Left renal pelvis (tissue), 4 donors: ENCODE data around the gene ANO10. TPM values are rescaled to one million over a fixed set of nuclear protein-coding genes. Genes with fewer than 3 reads are reported as not detected.
A peak's percentile ranks its signal among the peaks of the same experiment; 100 is the strongest.

Experiments
- DNase-seq, 4 donors: peaks; one replicate each; pipeline ENCODE4 v3.0.0-alpha.2; 2013; ENCODE audit warnings: low read depth in 4 of 4, low spot score in 3 of 4
- polyA plus RNA-seq, 4 donors: library from polyadenylated mRNA; unstranded; fragments of 120-200 nt; gene quantifications; one replicate each; pipeline ENCODE4 v1.2.1, GENCODE V29; 2013; ENCODE audit not compliant: insufficient read length in 4 of 4

The ANO10 gene
- polyA plus RNA-seq, 4 donors, result 33.3 to 49.5 (median 35.8) TPM

GRCh38 chr3:43391621-43392020 is 230.2 kb downstream of the ANO10 start:
- DNase-seq, result no peak

- no peak for DNase-seq
Observed at GRCh38 chr3:43390255-43390588, 231.6 kb downstream of the ANO10 start.

DNA sequence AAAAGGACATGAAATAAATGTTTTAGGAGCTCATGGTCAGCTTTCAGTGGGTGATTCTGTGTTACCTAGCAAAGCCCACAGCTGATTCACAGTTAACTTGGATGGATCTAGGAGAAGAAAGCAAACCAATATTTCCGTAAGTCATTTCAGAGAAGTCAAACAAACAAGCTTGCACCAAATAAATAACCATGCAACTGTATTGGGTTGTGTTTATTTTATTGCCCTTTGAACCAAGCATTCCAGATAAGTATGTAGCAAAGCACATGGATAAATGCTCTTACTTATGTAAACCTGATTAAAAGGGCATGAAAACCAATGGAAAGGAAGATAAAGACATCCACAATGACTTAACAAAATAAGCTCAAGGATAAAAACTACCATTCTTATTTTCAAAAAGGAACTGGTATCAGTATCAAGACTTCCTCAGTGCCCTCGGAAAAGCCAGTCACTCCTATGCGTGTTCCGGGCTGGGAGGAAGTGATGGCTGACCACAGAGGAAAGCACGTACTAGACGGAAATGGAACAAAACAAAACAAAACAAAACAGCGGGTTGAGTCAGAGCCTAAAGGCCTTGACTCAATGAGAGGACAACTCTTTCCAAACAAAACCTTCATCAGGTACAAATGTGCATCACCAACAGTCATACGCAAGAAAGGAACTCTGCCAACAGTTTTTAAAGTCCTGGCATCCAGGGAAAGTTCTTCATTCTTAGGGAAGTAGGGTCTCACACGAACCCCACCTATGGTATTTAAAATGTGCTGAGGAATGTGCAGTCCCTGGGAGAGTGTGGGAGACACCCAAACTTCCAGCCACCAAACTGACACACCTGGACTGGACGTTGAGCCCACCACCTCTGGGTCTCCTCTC is 232.2 kb downstream of the ANO10 start:
- DNase-seq, result no peak

GRCh38 chr3:43388915-43389314 is 232.9 kb downstream of the ANO10 start:
- DNase-seq, result no peak

DNA sequence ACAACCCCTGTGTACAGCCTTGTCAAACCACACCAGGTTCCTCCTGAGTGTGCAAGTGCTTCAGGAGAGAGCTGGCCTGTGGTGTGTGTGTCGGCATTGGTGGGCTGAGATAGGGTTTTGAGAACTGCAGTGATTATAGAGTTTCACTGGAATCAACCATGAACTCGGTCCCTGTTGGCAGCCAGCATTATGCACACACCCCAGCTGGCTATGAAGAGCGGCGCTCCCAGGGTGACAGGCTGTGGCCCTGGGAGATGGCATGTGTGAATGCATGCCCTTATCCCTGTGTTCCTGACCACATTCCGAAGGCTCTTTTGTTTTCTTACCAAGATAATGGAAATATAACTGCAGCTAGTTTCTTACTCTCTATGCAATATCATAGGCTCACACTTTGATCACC is 233.6 kb downstream of the ANO10 start:
- DNase-seq, result no peak

DNA sequence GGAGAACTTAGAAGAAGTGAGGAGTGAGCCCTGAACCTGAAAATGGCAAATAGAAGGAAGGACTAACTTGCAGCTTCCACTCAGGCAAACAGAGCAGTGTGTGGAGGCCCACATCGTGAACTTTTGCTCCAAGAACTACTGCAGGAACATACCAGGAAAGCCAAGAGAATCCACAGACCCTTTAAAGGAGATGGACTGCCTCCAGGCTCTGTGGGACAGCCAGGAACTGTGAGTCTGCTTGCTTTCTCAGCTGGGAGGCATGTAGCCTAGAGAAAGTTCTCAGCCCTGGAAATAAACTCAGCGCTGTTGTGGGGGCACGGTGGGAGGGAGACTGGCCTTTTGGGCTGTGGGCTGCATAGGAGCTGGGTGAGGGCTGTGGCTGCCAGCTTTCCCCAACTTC is 242.5 kb downstream of the ANO10 start:
- no peak for DNase-seq

DNA sequence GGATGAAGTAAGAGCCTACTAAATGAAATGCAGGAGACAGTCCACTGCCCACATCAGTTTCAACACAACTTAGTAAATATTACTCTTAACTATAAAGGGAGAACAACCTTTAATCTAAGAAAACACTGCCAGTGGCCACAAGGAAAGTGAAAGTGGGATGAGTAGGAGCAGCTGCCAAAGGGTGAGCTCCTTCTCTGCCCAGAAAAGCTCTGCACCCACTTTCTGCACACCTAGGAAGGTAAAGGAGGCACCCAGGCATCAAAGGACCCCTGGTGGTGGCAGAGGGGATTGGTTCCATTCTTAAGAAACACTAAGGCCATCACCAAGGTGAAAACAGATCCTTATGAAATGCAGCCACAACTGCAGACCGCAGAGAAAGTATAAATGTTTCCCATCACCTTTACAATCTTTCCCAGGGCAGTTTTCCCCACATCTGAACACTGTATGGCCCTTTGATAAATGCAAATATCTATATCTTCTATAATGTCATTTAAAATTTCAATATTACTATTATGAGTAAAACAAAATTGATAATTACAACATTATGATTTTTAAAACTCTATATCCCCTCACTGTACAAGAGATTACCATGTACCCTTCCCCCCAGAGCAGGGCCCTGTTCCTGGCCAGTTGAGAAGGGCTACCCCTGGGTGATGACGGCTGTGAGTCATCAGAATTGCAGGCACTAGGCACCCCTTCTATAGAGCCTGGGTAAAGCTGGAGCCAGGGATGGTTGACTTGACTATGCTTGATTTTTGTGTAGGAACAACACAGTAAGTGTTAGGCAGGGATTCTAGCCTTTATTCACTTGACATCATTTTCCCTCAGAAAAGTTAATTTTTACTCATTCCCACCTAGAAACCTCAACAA is 243.5 kb downstream of the ANO10 start:
- no peak for DNase-seq

- no peak for DNase-seq
Observed at GRCh38 chr3:43373560-43373928, 248.3 kb downstream of the ANO10 start.

DNA sequence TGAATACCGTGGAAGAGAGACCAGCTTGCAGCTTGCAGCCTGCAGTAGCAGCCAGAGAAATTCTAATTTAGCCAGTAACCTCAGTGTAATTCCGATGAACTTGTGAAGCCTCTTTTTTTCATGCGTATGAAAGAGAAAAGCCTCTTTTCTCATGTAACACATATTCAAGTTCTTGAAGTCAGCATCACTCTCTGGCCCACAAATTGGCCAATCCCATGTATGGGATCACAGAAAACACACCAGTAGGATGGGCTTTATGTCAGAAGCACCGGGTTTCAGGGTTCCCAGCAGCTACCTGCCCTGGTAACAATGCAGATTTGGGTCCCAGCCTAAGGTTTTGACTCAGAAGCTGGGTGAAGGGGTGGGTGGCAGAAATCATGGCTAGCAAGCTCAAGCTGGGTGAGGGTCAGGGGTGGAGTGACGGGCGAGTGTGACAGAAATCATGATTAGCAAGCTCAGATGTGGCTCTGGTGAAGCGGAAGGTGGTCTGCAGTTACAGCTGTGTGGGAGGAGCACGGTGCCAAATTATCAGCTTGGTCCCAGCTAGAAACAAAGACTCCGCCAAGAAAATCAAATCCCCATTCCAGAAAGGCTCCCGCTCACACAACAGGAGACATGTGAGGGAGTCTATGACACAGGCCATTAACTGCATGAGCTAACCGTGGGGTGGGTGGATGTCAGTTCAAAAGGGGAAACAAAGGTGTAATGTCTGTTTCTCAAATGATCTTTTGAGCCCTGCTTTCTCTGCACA is 248.8 kb downstream of the ANO10 start:
- peak in 1 of 4 donors; percentile 39 for DNase-seq

DNA sequence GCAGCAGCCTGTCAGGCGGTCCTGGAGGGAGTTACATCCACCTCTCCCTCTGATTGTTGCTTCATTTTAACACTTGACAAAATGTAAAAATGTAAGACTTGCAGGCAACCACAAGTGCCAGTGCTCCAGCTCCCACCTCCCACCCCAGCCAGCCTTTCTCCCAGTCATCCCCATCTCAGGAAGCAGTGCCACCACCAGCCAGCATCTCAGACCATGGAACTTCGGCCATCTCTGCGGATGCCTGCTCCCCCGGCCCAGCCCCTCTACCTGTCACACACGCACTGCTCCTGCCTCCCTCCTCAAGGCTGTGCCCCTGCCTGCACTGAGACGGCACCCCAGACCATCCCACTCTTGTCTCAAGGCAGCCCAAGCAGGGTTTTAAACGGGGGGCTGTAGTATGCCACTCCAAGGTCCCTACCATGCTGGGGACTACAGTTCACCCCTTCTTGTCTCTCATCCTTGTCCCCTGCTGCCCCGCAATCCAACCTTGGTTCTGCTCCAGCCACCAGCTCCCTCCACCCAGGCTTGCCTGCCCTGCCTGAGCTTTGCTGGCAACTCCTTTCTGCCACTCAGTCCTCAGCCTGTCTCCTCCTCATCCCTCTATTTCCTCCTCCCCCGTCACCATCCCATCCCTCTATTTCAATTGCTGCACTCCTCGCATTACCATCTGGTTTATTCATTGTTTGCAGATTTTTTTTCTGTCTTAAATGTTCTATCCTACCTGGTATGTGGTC is 249.6 kb downstream of the ANO10 start:
- DNase-seq, result no peak

GRCh38 chr3:43371494-43371893 is 250.3 kb downstream of the ANO10 start:
- DNase-seq, result no peak

DNA sequence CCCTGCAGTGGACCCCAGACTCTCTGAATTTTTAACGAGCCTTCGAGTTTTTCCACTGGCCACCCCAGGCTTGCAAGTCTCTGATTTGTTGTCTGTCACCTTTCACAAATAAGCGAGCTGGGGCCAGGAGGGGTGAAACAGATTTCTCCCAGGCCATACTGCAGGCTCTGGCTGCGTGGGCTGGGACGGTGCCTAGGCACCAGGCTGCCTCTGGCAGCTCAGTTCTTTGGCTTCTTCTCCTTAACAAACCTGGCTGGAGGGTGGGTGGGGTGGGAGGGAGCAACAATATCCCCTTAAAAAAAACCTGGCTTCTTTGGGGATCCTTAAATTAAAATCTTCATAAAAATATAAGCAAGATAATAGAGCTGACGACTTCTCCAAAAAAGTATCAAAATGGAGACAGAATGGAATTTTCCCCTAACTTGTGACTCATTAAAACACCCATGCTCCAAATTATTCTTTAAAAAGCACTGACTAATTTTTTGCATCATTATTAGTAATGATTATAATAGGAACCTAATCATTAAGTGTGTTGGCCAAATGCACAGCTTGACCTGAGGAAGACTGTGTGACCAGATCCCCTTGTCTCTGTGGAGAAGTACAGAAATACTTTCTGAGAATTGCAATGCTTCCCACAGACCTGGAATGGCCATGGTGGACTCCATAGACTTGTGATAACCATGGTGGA is 251.4 kb downstream of the ANO10 start:
- DNase-seq, result no peak

DNA sequence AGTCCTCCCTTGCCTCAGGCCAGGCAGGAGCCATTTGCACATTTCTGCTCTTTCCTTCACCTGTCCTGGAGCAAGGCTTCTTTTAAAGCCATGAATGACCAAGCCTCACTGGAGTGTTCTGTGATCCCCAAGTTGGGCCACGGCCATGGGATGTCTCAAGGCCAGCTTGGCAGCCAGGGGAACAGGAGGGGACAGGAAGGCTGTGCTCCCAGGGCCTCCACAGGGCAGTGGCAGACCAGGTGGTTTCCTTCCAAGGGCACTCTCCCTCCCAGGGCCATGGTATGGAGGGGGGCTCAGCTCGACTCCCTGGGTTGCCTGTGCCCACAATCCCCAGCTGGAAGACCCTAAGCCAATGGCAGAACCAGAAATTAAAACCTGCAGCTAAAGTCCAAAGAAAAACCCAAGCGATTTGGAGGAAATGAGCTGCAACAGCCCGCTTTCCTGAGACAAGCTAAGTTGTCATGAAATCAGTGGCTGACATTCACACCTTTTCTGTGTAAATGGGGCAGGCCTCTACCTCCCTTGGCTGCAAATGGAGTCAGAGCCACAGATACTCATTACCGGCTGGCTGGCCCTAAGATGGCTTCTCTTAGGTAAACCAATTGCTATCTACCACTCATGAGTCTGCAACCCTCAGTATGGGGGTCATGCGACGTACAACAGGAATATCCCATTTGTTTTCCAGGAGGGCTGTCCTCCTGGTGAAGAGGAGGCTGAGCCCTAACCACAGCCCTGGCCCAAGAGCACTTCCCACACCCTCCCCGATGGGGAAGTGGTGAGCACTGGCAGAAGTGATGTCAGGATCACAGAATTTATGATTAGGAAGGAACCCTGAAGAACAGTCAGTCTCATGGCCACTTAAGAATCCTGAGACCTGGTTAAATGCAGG is 252.2 kb downstream of the ANO10 start:
- no peak for DNase-seq

- no peak for DNase-seq
Observed at GRCh38 chr3:43366885-43367284, 254.9 kb downstream of the ANO10 start.

DNA sequence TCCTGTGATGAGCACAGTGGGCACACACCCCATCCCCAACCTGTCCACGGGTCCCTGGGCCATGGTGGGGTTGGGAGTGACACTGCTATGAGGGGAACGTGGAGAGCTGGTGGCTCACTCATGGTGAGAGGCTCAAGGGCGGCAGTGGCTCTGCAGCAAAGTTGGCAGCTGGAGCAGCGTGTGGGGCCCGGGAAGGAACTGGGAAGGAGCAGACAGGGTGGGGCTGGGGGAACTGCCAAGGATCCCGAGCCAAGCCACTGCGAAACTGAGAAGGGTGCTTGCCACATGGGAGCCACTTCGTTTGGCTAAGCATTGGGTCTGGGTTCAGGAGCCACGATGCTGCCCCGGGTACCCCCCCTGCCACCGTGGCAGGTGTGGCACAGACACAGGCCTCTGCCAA is 255.3 kb downstream of the ANO10 start:
- no peak for DNase-seq

- DNase-seq, result no peak
Observed at GRCh38 chr3:43365601-43366305, 256.1 kb downstream of the ANO10 start.

DNA sequence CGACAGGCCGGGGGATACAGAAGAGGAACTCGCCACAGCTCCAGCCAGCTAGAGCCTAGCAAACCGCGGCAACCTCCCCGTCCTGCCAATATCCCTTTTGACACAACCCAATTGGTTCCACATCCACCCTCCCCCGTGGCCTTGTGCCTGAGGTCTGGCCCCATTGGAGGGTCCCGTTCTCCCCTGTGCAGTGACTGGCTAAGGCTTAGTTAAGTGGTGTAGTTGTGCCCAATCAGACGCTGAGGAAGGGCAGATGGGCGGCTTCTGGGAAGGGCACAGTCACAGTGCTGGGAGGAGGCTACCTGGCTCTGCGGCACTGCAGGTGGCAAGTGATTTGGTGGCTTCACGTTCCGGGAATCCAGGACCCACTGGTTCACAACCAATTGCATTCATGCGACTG is 256.9 kb downstream of the ANO10 start:
- DNase-seq, result no peak

GRCh38 chr3:43364494-43364893 is 257.3 kb downstream of the ANO10 start:
- no peak for DNase-seq
